ENCODE measurements around the gene PROB1. TPM values are rescaled to one million over a fixed set of nuclear protein-coding genes. Genes with fewer than 3 reads are reported as not detected.

Gene PROB1
- total and polyA plus RNA-seq, 9 of the 15 experiments (the other 6 are each of a cell fraction or from before 2014, with no cell fraction given), result 0.01 to 1.8 (median 0.47) TPM

GRCh38 chr5:139341689-139342422, 53.0 kb downstream of the PROB1 start, which contains the start of gene PAIP2 (continued):
- TF ChIP-seq CHD7 (IDR thresholded peaks at IDR 0.05; ENCODE audit: low read depth, low read length), result no peak
- TF ChIP-seq ZNF175 (CRISPR knock-in tag; IDR thresholded peaks at IDR 0.05; ENCODE audit: low read depth), result peak; percentile 87
- no peak for TF ChIP-seq CHCHD3 (CRISPR knock-in tag; IDR thresholded peaks at IDR 0.05)
- no peak for TF ChIP-seq KDM2B (CRISPR knock-in tag; IDR thresholded peaks at IDR 0.05)
- TF ChIP-seq ZNF644 (tag; IDR thresholded peaks at IDR 0.05; ENCODE audit: low read depth), result peak; percentile 12; the same call in 1 of the 2 replicates
- no peak for TF ChIP-seq DMBX1 (CRISPR knock-in tag; IDR thresholded peaks at IDR 0.05; ENCODE audit: borderline replicate concordance)
- no peak for TF ChIP-seq ZFP91 (CRISPR knock-in tag; IDR thresholded peaks at IDR 0.05)
- no peak for TF ChIP-seq SLC30A9 (CRISPR knock-in tag; IDR thresholded peaks at IDR 0.05)
- 0 out of 2 replicates have a peak, but pooled peaks have one; percentile 26 for TF ChIP-seq NR3C1 (CRISPR knock-in tag; IDR thresholded peaks at IDR 0.05)
- TF ChIP-seq KDM1A (IDR thresholded peaks at IDR 0.05), result no peak
- TF ChIP-seq, protein P1, sequence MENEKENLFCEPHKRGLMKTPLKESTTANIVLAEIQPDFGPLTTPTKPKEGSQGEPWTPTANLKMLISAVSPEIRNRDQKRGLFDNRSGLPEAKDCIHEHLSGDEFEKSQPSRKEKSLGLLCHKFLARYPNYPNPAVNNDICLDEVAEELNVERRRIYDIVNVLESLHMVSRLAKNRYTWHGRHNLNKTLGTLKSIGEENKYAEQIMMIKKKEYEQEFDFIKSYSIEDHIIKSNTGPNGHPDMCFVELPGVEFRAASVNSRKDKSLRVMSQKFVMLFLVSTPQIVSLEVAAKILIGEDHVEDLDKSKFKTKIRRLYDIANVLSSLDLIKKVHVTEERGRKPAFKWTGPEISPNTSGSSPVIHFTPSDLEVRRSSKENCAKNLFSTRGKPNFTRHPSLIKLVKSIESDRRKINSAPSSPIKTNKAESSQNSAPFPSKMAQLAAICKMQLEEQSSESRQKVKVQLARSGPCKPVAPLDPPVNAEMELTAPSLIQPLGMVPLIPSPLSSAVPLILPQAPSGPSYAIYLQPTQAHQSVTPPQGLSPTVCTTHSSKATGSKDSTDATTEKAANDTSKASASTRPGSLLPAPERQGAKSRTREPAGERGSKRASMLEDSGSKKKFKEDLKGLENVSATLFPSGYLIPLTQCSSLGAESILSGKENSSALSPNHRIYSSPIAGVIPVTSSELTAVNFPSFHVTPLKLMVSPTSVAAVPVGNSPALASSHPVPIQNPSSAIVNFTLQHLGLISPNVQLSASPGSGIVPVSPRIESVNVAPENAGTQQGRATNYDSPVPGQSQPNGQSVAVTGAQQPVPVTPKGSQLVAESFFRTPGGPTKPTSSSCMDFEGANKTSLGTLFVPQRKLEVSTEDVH (IDR thresholded peaks at IDR 0.05; ENCODE audit: low read depth, partially characterized antibody), result peak; percentile 92
